ENCODE measurements around the gene HIVEP3. TPM values are rescaled to one million over a fixed set of nuclear protein-coding genes. Genes with fewer than 3 reads are reported as not detected.
A peak's percentile ranks its signal among the peaks of the same experiment; 100 is the strongest.

The HIVEP3 gene
- total RNA-seq, 1 donor from 2014 or later, result 21.5 TPM

GRCh38 chr1:41626616-41627375, 291.9 kb downstream of the HIVEP3 start:
- no peak for DNase-seq

GRCh38 chr1:41626146-41626545, 292.6 kb downstream of the HIVEP3 start:
- DNase-seq, result no peak

GRCh38 chr1:41623736-41624135, 295.0 kb downstream of the HIVEP3 start:
- no peak for DNase-seq

GRCh38 chr1:41622859-41623732, 295.6 kb downstream of the HIVEP3 start:
- no peak for DNase-seq

GRCh38 chr1:41622402-41622801, 296.3 kb downstream of the HIVEP3 start:
- DNase-seq, result no peak

GRCh38 chr1:41621791-41622190, 296.9 kb downstream of the HIVEP3 start:
- DNase-seq, result no peak

GRCh38 chr1:41621256-41621655, 297.5 kb downstream of the HIVEP3 start:
- no peak for DNase-seq

- DNase-seq, result no peak
These were observed 298.2 kb downstream of the HIVEP3 start for GRCh38 chr1:41620365-41621169.

- no peak for DNase-seq
These were observed 299.0 kb downstream of the HIVEP3 start for GRCh38 chr1:41619511-41620364.

- DNase-seq, result no peak
These were observed 299.9 kb downstream of the HIVEP3 start for GRCh38 chr1:41618871-41619270.

GRCh38 chr1:41618066-41618825, 300.5 kb downstream of the HIVEP3 start:
- peak; percentile 89 for DNase-seq

GRCh38 chr1:41617336-41617735, 301.4 kb downstream of the HIVEP3 start:
- no peak for DNase-seq

- no peak for DNase-seq
These were observed 302.2 kb downstream of the HIVEP3 start for GRCh38 chr1:41616563-41616962.

- DNase-seq, result no peak
These were observed 302.7 kb downstream of the HIVEP3 start for GRCh38 chr1:41615981-41616380.

- no peak for DNase-seq
These were observed 303.4 kb downstream of the HIVEP3 start for GRCh38 chr1:41615316-41615715.

GRCh38 chr1:41614818-41615217, 303.9 kb downstream of the HIVEP3 start:
- no peak for DNase-seq

- DNase-seq, result no peak
These were observed 304.8 kb downstream of the HIVEP3 start for GRCh38 chr1:41613689-41614574.

GRCh38 chr1:41612953-41613352, 305.8 kb downstream of the HIVEP3 start:
- no peak for DNase-seq

- no peak for DNase-seq
These were observed 306.7 kb downstream of the HIVEP3 start for GRCh38 chr1:41611932-41612450.

Measured in occipital lobe (tissue), 2 donors.